ENCODE data around the gene TEX29.

TEX29 gene

DNA sequence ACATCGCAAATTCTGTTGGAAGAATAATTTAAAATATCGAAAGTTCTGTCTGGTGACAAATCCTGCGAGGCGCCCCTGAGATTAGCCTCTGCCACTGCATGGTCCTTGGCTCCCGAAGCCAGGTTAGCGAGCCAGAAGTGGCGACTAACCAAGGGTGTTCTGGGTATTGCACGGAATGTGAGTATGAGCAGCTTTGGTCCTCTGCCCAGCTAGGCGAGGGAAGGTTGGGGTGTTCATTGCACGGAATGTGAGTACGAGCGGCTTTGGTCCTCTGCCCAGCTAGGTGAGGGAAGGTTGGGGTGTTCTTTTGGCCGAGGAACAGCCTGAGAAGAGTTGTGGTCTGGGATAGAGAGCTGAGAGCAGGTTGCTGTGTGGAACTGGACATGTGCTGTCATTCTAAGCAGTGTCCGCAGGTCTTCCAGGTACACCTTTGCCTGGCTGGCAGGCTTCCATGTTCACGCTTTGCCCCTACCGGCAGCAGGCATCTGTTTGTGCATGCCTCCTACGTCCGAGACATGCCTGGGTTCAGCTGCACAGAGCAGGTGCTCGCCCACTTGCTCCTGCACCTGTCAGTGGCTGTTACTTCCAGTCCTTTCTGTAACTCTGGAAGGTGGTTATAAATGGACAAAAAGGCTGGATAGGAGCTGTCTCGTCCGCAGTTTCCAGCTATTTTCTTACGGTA, 18.3 kb upstream of the TEX29 start:
- in situ Hi-C loops (cut with MboI; ENCODE audit: low sequenced_read_pairs, unreplicated experiment) = no loop called here
- TF ChIP-seq, protein P1, sequence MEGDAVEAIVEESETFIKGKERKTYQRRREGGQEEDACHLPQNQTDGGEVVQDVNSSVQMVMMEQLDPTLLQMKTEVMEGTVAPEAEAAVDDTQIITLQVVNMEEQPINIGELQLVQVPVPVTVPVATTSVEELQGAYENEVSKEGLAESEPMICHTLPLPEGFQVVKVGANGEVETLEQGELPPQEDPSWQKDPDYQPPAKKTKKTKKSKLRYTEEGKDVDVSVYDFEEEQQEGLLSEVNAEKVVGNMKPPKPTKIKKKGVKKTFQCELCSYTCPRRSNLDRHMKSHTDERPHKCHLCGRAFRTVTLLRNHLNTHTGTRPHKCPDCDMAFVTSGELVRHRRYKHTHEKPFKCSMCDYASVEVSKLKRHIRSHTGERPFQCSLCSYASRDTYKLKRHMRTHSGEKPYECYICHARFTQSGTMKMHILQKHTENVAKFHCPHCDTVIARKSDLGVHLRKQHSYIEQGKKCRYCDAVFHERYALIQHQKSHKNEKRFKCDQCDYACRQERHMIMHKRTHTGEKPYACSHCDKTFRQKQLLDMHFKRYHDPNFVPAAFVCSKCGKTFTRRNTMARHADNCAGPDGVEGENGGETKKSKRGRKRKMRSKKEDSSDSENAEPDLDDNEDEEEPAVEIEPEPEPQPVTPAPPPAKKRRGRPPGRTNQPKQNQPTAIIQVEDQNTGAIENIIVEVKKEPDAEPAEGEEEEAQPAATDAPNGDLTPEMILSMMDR (IDR thresholded peaks at IDR 0.05; ENCODE audit: borderline replicate concordance, control extremely low read depth, extremely low read depth, insufficient read depth, missing control alignments) = no peak
- no peak for DNase-seq (ENCODE audit: low spot score)

DNA sequence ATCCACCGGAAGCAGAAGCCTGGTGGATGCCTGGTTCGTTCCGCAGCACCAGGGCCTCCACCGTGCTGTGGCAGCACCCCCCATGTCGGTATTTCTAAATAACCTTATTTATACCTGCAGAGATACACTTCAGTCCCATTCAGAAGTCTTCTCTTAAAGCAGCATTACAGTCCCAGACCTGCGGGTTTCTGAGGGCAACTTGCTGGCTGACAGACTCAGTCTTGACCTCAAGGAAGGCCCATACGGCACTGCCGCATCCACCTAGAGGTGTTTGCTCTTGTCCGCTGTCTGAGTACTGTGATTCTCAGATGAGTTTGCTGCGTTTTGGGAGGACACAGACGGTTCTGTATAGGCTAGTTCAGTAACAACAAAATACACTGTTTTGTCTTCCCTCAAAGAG, 16.9 kb upstream of the TEX29 start:
- no peak for DNase-seq (ENCODE audit: low spot score)
- in situ Hi-C loops (cut with MboI; ENCODE audit: low sequenced_read_pairs, unreplicated experiment) = no loop called here
- TF ChIP-seq, protein P1 (IDR thresholded peaks at IDR 0.05; ENCODE audit: borderline replicate concordance, control extremely low read depth, extremely low read depth, insufficient read depth, missing control alignments) = no peak

DNA sequence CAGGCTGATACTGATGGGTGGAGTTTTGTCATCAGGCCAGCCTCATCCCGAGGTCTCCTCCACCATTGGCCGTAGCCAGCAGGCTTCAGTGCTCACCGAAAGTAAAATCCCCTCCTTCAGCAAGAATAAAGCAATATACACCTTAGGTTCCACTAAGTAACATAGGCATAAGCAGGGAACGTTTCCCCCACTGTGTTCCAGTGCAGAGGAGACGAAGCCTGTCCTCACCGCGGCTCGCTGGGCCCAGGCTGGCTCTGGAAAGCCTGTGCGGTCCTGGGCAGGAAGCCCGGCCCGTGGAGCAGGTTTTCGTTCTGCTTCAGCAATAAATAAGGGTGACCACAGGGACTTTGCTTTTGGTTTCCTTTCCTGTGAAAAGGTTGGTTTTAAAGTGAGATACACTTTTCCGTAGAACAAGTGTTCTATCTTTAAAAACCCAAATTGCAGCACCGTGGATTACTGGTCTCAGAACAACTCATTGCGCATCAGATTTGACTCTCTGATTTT, 16.3 kb upstream of the TEX29 start:
- peak; percentile 74 for DNase-seq (ENCODE audit: low spot score)
- in situ Hi-C loops (cut with MboI; ENCODE audit: low sequenced_read_pairs, unreplicated experiment) = no loop called here
- TF ChIP-seq, protein P1 (IDR thresholded peaks at IDR 0.05; ENCODE audit: borderline replicate concordance, control extremely low read depth, extremely low read depth, insufficient read depth, missing control alignments) = no peak

DNA sequence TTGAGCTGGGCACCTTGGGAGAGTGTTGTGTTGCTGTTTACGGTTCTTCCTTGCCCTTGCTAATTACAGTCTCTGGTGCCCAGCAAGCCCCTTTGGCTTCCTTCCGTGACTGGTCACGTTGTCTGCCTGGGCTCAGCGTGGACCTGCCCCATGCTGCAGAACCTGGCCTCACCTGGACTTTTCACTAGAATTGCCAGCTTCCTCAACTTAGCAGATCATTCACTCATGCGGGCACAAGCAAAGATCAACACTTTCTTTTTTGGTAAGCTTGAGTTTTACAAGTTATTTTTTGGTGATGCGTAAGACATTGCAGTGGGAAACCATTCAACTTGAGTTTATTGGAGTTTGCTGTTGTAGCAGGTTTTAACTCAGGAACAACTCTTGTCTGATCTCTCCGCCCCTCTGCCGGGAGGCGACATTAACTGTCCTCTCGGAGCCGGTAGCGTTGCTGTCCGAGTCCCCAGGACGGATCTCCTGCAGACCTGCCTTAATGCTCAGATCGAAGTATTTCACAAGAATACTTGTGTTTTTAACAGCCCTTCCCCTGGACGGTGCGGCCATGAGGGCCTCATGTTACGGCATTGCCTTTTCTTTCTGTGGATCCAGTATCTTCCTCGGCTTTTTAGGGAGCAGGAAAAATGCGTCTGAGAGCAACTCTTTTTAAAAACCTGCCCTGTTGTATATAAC, 15.7 kb upstream of the TEX29 start:
- TF ChIP-seq, protein P1 (IDR thresholded peaks at IDR 0.05; ENCODE audit: borderline replicate concordance, control extremely low read depth, extremely low read depth, insufficient read depth, missing control alignments) = no peak
- in situ Hi-C loops (cut with MboI; ENCODE audit: low sequenced_read_pairs, unreplicated experiment) = no loop called here
- no peak for DNase-seq (ENCODE audit: low spot score)

DNA sequence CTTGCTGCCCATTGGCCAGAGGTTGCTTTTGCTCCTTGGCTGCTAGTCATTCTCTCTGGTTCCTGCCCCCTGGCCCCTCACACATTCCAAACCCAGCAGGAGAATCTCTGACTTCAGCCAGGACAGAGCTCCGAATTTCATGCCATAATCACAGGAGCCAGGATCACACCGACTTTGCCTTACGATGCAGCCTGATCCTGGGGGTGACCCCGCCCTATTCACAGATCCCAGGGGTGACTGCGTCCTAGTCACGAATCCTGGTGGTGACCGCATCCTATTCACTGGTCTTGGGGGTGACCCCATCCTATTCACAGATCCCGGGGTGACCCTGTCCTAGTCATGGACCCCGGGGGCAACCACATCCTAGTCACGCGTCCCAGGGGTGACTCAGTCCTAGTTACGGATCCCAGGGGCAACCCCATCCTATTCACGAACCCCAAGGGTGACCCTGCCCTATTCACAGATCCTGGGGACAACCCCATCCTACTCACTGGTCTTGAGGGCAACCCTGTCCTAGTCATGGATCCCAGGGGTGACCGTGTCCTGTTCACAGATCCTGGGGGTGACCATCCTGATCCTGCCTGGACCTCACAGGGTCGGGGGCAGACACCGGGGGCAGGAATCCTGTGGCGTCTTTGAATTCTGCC, 7.4 kb upstream of the TEX29 start:
- TF ChIP-seq, protein P1 (IDR thresholded peaks at IDR 0.05; ENCODE audit: borderline replicate concordance, control extremely low read depth, extremely low read depth, insufficient read depth, missing control alignments) = no peak
- in situ Hi-C loops (cut with MboI; ENCODE audit: low sequenced_read_pairs, unreplicated experiment) = no loop called here
- no peak for DNase-seq (ENCODE audit: low spot score)

DNA sequence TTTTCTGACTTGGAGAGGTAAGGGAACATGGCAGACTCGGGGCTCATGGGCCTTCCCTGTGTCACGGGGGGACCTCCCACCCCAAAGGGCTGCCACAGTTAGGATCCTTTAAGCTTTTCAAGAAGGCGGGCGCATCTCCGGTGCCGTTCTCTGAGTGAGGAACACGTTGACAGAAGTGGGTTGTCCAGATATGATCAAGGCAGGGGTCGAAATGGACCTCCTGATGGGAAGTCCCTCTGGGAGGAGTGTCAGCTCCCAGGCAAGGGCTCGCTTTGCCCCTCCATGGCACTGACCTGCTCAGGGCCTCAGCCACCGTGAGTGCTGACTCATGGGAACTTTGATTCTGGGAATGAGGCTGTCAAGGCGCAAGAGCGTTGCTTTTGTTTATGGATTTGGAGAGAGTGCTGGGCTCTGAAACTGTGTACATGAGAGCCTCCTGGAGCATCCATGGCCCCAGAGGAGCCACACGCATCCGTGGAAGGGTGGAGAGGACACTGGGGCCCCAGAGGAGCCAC, 6.5 kb upstream of the TEX29 start:
- in situ Hi-C loops (cut with MboI; ENCODE audit: low sequenced_read_pairs, unreplicated experiment) = no loop called here
- DNase-seq (ENCODE audit: low spot score) = no peak
- TF ChIP-seq, protein P1 (IDR thresholded peaks at IDR 0.05; ENCODE audit: borderline replicate concordance, control extremely low read depth, extremely low read depth, insufficient read depth, missing control alignments) = no peak

Data from GM13976 (cell line).